GM19455 (cell line): Measurements from ENCODE around the gene CILP.
"Not testable (repeated sequence)": the region's sequence is repeated elsewhere in the genome, so short reads cannot be mapped to it uniquely, and the experiment has no call there.

Experiments used
- ATAC-seq: cut with Tn5 transposase; IDR thresholded peaks from one replicate; pipeline ENCODE4 v1.9.1; 2021; ENCODE audit not compliant: unreplicated experiment

Gene CILP

GRCh38 chr15:65226901-65227300 is 15.6 kb upstream of the CILP start:
- not testable (repeated sequence) for ATAC-seq

GRCh38 chr15:65226221-65226620 is 14.9 kb upstream of the CILP start:
- ATAC-seq, result no peak

DNA sequence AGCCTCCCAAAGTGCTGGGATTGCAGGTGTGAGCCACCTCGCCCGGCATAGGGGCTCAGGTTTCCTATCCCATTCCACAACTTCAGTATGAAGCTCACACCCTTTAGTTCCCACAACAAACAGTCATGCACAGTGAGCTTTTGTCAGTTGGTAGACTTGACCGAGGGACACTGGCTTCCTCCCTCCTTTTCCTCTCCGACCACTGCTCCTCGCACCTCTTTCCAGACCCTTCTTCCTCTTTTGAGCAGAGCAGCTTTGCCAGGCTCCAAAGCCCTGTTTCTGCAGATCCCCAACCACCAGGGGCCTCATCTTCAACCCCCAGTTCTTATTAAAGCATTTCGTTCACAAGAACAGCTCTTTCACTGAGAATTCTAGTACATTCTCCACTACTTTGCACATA is 12.7 kb upstream of the CILP start:
- ATAC-seq, result no peak

- no peak for ATAC-seq
Measured at GRCh38 chr15:65222891-65223290, 11.6 kb upstream of the CILP start.

- ATAC-seq, result no peak
Measured at GRCh38 chr15:65221697-65222096, 10.4 kb upstream of the CILP start.

- ATAC-seq, result no peak
Measured at GRCh38 chr15:65219137-65219536, 7.9 kb upstream of the CILP start.

GRCh38 chr15:65217526-65218482 is 6.5 kb upstream of the CILP start:
- no peak for ATAC-seq

DNA sequence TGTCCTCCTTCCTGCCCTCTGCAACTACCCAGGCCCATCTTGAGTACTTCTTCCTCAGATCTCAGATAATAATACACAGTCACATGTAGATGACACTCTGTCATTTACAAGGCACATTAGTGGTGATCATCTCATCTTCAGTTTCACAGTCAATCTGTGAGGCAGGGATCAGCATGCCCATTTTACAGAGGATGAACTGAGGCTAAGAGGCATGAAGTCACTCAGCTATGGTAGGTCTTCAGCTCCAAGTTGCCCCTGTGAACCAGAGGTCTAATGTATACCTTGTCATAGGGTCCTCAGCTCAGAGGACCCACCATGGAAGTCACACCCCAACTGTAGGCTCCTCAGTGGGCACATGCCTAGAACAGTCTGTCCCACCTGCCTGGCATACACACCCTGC is 4.2 kb upstream of the CILP start:
- ATAC-seq, result no peak

GRCh38 chr15:65214010-65214409 is 2.7 kb upstream of the CILP start:
- no peak for ATAC-seq

DNA sequence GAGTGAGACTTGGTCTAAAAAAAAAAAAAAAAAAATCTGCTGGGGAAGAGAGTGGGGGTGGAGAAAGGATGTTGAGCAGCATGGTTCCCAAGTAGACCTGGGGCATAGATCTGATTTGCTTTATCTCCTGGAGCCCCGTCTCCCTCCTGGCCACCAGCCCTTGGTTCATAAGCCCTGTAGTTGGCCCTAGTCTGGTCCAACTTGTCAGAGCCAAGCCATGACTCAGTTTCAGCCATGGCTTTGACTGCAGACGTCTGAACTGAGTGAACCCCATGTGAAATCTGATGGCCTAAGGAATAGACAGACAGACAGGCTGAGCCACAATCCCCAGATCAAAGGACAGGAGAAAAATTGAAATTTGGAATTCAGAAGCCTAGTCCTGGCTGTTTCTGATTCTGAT is 2.0 kb upstream of the CILP start:
- no peak for ATAC-seq

- ATAC-seq, result no peak
Measured at GRCh38 chr15:65212097-65212496, 824 bp upstream of the CILP start.

- ATAC-seq, result no peak
Measured at GRCh38 chr15:65211482-65211982, 259 bp upstream of the CILP start.

GRCh38 chr15:65209701-65210643 is 1.3 kb downstream of the CILP start:
- ATAC-seq, result no peak

DNA sequence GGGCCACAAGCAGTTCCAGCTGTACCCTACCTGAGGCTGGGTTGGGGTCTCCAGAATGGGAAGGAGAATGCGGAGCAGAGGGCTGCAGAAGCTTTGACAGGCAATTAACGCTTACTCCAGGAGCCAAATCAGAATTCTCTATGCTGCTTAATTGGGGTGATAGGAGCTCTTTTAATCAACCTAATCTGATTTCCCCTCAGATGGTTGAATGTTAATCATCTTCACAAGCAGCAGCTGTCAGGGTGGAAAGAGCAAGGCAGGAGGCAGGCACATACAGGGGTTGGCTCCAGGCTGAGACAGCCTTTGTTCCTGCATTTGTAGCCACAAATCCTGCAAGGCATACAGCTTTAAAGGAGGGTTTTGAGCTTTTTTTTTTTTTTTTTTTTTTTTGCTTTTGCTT is 2.6 kb downstream of the CILP start:
- no peak for ATAC-seq

GRCh38 chr15:65207280-65207840 is 3.9 kb downstream of the CILP start:
- ATAC-seq, result no peak

DNA sequence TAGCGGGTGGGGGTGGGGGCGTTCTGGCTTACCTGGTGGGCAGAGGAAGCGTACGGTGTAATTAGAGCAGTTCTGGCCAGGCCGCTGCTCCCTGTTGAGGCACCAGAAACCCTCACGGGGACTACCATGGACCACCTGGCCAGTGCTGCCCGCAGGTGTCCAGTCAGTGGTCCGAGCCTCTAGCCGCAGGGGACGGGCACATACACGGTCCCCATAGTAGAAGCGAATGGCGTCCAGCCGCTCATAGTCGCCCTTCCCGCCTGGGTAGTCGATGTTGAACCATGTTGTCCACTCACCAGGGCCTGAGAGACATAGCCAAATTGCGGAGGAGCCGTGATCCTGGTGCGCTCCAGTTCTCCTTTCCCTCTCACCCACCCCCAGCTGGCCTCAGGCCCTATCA is 4.5 kb downstream of the CILP start:
- ATAC-seq, result no peak

GRCh38 chr15:65204931-65205660 is 6.2 kb downstream of the CILP start:
- ATAC-seq, result no peak

- ATAC-seq, result no peak
Measured at GRCh38 chr15:65204236-65204930, 6.9 kb downstream of the CILP start.

GRCh38 chr15:65201918-65202317 is 9.4 kb downstream of the CILP start:
- ATAC-seq, result no peak

GRCh38 chr15:65198571-65198970 is 12.7 kb downstream of the CILP start:
- no peak for ATAC-seq
